GM12873 (cell line): ENCODE measurements around the gene TMEM30A.

Source experiments
- TF ChIP-seq, protein P1 (sequence below): IDR thresholded peaks from 2 replicates; pipeline ENCODE4 v1.5.1; 2012; ENCODE audit warnings: low read depth, mild to moderate bottlenecking, moderate library complexity, low read length, control low read depth; ENCODE audit not compliant: insufficient read depth; ENCODE audit errors: missing control alignments

The TMEM30A gene

DNA sequence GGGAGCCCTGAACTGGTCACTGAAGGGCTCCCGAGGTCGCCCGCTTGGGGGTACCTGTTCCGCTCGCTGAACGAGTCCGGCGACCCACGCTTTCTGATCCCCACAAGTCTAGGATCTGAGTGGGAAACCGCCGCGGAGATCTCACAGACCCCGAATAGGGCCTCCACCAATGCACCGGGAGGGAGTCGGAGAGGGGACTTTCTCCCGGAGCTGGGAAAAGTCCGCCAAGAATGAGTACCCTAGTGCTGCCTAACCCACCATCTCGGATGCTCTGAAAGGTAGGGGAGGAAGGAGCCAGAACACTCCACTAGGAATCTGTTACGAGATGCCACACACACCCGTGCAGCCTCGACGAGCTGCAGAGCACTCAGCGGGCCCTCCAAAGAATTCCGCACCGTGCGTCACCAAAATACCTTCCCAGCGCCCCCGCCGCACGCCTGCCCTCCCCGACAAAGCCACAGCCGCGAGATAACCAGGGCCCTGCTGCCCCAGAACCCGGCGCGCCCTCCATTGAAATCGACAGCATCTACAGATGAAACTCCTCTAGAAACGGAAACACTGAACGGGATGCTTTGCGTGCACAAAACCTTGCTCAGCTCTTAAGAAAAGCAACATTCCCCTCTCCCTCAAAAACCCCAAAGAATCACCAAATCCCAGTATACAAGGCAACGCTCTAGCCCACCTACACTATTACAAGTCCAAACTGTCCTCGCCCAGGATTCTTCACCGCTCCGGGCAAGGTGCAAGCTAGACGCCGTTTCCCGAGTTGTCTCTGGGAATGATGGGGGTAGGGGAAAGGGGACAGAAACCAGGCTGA, 79.4 kb downstream of the TMEM30A start:
- TF ChIP-seq, protein P1, sequence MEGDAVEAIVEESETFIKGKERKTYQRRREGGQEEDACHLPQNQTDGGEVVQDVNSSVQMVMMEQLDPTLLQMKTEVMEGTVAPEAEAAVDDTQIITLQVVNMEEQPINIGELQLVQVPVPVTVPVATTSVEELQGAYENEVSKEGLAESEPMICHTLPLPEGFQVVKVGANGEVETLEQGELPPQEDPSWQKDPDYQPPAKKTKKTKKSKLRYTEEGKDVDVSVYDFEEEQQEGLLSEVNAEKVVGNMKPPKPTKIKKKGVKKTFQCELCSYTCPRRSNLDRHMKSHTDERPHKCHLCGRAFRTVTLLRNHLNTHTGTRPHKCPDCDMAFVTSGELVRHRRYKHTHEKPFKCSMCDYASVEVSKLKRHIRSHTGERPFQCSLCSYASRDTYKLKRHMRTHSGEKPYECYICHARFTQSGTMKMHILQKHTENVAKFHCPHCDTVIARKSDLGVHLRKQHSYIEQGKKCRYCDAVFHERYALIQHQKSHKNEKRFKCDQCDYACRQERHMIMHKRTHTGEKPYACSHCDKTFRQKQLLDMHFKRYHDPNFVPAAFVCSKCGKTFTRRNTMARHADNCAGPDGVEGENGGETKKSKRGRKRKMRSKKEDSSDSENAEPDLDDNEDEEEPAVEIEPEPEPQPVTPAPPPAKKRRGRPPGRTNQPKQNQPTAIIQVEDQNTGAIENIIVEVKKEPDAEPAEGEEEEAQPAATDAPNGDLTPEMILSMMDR = no peak

DNA sequence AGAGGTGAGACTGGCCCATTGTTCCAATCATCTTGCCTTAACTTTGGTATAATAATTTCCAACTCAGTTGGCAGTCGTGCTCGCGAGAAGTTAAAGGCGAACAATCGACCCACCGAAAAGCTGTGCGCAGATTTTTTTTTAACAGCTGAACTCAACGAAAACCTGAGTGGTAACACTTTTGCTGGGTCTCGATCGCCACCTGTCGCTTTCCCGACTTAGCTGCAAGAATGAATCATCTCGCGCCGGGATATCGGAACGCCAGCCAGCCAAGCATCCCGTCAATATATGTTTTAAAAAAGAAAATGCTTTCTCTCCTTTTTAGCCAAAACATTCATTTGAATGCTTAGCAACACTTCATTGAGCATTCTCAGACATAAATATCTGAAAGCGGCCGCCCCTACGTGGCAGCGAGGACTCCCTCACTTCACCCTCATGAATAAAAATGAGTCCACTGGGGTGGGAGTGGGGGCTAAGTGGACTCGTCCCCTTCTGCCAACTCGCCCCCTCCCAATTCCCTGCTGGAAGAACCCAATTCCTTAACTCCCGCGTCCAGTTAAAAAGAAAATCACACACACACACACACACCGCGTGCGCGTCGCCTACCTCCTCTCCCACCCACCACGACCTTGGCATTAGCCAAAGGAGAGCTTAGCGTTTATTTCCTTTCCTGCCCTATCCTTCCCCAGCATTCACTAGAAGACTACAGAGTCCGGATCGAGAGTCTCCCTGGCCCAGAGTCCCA, 80.2 kb downstream of the TMEM30A start:
- TF ChIP-seq, protein P1 = peak; percentile 74

DNA sequence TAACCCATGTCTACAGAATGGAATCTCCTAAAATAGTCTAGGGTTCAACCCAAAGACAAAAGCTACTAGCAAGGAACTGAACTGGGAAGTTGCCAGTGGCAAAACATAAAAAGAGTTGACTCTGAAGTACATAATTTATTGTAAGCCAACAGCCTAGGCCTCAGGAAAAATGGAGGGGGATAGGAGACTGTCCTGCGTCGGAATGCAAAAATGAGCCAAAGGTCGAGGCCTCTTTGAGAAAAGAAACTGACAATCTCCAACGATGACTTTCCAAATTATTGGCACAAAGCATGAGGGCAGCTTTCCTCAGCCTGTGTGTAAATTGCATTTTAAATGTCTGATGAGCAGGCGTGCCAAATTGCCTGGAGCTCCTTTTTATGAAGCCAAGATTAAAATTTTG, 80.9 kb downstream of the TMEM30A start:
- TF ChIP-seq, protein P1 = no peak
